B cell (primary cell): ENCODE results near the gene ETV6.

Source experiments
- CTCF ChIP-seq: fragments of 200-600 bp; IDR thresholded peaks from one replicate; pipeline ENCODE4 v1.8.0; 2022; ENCODE audit warnings: antibody characterized with exemption, mild to moderate bottlenecking
- EZH2 ChIP-seq: IDR thresholded peaks from 2 replicates; pipeline ENCODE4 v1.6.1; 2012; ENCODE audit warnings: borderline replicate concordance, low read depth, mild to moderate bottlenecking, moderate library complexity, low read length; ENCODE audit not compliant: insufficient read depth, poor library complexity, severe bottlenecking

- no peak for TF ChIP-seq CTCF
- no peak for TF ChIP-seq EZH2
These were observed 190.9 kb downstream of the ETV6 start for GRCh38 chr12:11840366-11840765.
